Thymus (tissue), 11 donors: Measurements from ENCODE around the gene RAB31. TPM values are rescaled to one million over a fixed set of nuclear protein-coding genes. Genes with fewer than 3 reads are reported as not detected.

ENCODE experiments used
- DNase-seq, 9 donors: peaks; one replicate each; pipeline ENCODE4 v3.0.0-alpha.2; 2013; ENCODE audit warnings: low spot score in 9 of 9, low read depth in 6 of 9, missing footprints in 1 of 9
- H3K27ac ChIP-seq, 2 donors: one replicate each; pipeline ENCODE4 v1.5.1; 2013; ENCODE audit warnings: control low read depth in 1 of 2, low read depth in 1 of 2, low read length in 1 of 2, mild to moderate bottlenecking in 1 of 2, moderate library complexity in 1 of 2
- H3K27me3 ChIP-seq, 2 donors: one replicate each; pipeline ENCODE4 v1.5.1; 2013; ENCODE audit warnings: low read length in 1 of 2; ENCODE audit not compliant: control insufficient read depth in 2 of 2, insufficient read depth in 1 of 2
- H3K36me3 ChIP-seq, 2 donors: one replicate each; pipeline ENCODE4 v1.5.1; 2013; ENCODE audit warnings: low read length in 1 of 2, mild to moderate bottlenecking in 1 of 2, moderate library complexity in 1 of 2; ENCODE audit not compliant: control insufficient read depth in 2 of 2, insufficient read depth in 2 of 2
- H3K4me1 ChIP-seq, 2 donors: one replicate each; pipeline ENCODE4 v1.5.1; 2013; ENCODE audit warnings: low read length in 2 of 2; ENCODE audit not compliant: control insufficient read depth in 2 of 2, insufficient read depth in 2 of 2
- H3K4me3 ChIP-seq, 2 donors: one replicate each; pipeline ENCODE4 v1.5.1; 2013; ENCODE audit warnings: low read length in 2 of 2, control low read depth in 1 of 2, mild to moderate bottlenecking in 1 of 2
- H3K9me3 ChIP-seq, 2 donors: one replicate each; pipeline ENCODE4 v1.5.1; 2013; ENCODE audit warnings: low read length in 1 of 2, mild to moderate bottlenecking in 1 of 2; ENCODE audit not compliant: control insufficient read depth in 2 of 2, insufficient read depth in 1 of 2
- WGBS: extraction: QIAGEN DNeasy Blood & Tissue Kit; methylation state at CpG from one replicate; pipeline ENCODE4 v1.1.7; 2013; 5-methylcytosine and 5-hydroxymethylcytosine counted together
- polyA plus RNA-seq: library from polyadenylated mRNA; stranded (reverse); fragments of 200-250 nt; gene quantifications from one replicate; pipeline ENCODE4 v1.2.3, GENCODE V29; 2013
- total RNA-seq: library from RNA; stranded (reverse); fragments of 120-200 nt; gene quantifications from one replicate; pipeline ENCODE4 v1.2.4, GENCODE V29; 2013
- donor health status: healthy.

Gene RAB31
- total and polyA plus RNA-seq, 2 donors, result 10.1 to 17.8 TPM

GRCh38 chr18:9858642-9859041 is 150.5 kb downstream of the RAB31 start:
- Histone ChIP-seq H3K27ac (no peak overlapping the region), H3K36me3 (no peaks in the 10 kb centered on the region), H3K4me1 (peaks cover 0 to 6% of the 10 kb centered on the region in 2 donors), H3K4me3 (no peak overlapping the region), H3K27me3 (no peaks in the 10 kb centered on the region), H3K9me3 (no peaks in the 10 kb centered on the region)
- DNase-seq, result no peak
- 98% methylated on average over 5 of the region's 5 CpGs for WGBS

DNA sequence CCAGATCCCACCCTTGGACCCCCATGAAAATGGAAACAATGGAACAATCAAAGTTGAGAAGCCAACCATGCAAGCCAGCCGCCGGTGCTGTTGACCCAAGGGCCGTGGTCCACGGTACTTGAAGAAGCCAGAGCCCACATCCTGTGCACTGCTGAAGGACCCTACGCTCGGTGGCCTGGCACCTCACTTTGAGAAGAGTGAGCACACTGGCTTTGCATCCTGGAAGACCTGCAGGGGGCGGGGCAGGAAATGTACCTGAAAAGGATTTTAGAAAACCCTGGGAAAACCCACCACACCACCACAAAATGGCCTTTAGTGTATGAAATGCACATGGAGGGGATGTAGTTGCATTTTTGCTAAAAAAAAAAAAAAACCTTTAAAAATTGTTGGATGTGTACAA is 151.1 kb downstream of the RAB31 start:
- peaks cover 0 to 6% of the 10 kb centered on the region in 2 donors for H3K4me1 ChIP-seq
- no peaks in the 10 kb centered on the region for H3K9me3 ChIP-seq

DNA sequence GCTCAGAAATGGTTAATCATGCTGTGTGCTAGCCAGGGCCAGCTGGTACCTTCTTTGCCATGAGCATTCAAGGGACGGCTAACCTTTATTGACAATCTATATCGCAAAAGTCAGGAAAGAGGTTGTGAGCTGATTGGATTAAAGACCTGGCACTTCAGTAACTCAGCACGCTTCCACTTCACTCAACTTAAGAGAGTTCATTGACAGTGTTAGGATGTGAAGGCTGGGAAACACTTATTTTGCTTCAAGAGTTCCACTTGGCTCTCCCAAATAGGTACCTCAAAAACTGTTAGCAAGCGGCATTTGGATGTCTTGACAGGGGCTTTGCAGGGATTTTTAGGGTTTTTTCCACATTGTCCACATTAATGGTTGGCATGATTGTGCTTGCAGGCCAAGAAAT is 152.6 kb downstream of the RAB31 start:
- no peak for DNase-seq
- H3K27me3 ChIP-seq, result no peaks in the 10 kb centered on the region
- no peak overlapping the region for H3K27ac ChIP-seq
- H3K4me3 ChIP-seq, result no peak overlapping the region
- peaks cover 0 to 6% of the 10 kb centered on the region in 2 donors for H3K4me1 ChIP-seq
- peaks cover 0 to 9% of the 10 kb centered on the region in 2 donors for H3K9me3 ChIP-seq
- WGBS, result 48% methylated on average over 4 of the region's 4 CpGs
- no peaks in the 10 kb centered on the region for H3K36me3 ChIP-seq

More for the DNA sequence above, 151.1 kb downstream of the RAB31 start:
- Histone ChIP-seq H3K4me3 (no peak overlapping the region), H3K27me3 (no peaks in the 10 kb centered on the region), H3K36me3 (no peaks in the 10 kb centered on the region), H3K27ac (no peak overlapping the region)
- no peak for DNase-seq
- 95% methylated on average over 7 of the region's 7 CpGs for WGBS

DNA sequence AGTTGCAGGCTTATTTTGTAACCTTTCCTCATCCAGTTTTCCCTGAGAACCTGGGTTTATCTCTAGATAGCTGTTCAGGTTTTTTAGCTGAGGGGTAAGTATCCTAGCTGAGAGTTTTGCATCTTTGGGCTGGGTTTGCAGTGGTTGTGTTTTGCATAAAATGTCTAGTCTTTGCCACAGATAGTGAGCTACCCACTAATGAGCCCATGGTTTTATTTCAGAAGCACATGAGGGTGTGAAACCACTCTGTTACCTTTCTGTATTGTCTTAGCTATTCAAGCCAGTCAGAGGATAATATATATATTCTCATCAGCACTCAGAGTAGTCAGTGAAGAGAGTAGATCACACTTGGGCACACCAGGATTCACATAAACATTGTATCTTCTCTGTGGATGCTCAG is 153.1 kb downstream of the RAB31 start:
- peaks cover 0 to 11% of the 10 kb centered on the region in 2 donors for H3K9me3 ChIP-seq
- no peak for DNase-seq
- no peaks in the 10 kb centered on the region for H3K36me3 ChIP-seq
- peaks cover 0 to 6% of the 10 kb centered on the region in 2 donors for H3K4me1 ChIP-seq
- no peak overlapping the region for H3K27ac ChIP-seq
- no peak overlapping the region for H3K4me3 ChIP-seq
- H3K27me3 ChIP-seq, result no peaks in the 10 kb centered on the region

DNA sequence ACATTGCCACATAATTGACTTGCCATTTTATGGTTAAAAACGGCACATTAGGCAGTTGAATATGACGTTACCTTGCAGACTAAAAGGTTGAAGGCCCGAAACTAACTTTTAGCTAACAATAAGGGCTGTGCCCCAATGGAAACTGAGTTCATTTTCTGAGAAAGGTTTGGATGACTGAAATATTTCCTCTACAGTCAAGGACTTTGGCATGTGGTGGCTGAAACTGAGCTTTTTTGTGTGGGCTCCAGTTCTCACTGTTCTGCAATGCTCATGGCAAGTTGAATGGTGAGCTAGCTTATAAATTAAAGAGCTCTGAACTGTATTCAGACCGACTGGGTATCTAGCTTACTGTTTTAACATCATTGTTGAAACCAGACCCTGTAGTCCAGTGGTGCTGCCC is 153.8 kb downstream of the RAB31 start:
- Histone ChIP-seq H3K27me3 (no peaks in the 10 kb centered on the region), H3K9me3 (peaks cover 0 to 17% of the 10 kb centered on the region in 2 donors), H3K4me3 (no peak overlapping the region), H3K36me3 (no peaks in the 10 kb centered on the region), H3K27ac (no peak overlapping the region), H3K4me1 (peaks cover 0 to 6% of the 10 kb centered on the region in 2 donors)
- DNase-seq, result no peak
- 96% methylated on average over 4 of the region's 4 CpGs for WGBS

DNA sequence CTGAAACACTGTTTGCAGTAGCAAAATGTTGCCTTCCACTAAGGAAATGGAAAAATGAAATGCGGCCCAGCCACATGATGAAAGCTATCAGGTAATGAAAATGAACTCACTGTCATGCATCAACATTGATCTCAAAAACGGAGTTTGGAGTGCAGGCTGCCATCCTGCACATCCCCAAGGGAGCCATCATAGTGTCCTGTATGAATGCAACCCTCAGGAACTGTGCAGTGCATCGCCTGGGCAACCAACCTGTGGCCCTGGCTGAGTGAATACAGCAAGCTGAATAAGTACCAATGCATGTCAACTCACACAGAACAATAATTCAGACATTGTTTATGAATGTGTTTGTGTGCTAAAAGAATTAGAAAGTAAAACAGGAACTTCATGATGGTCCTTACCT is 154.6 kb downstream of the RAB31 start:
- Histone ChIP-seq H3K4me1 (peaks cover 0 to 5% of the 10 kb centered on the region in 2 donors), H3K36me3 (no peaks in the 10 kb centered on the region), H3K4me3 (no peak overlapping the region), H3K27ac (no peak overlapping the region), H3K9me3 (peaks cover 0 to 17% of the 10 kb centered on the region in 2 donors), H3K27me3 (no peaks in the 10 kb centered on the region)
- 65% methylated on average over 3 of the region's 3 CpGs for WGBS
- DNase-seq, result no peak

DNA sequence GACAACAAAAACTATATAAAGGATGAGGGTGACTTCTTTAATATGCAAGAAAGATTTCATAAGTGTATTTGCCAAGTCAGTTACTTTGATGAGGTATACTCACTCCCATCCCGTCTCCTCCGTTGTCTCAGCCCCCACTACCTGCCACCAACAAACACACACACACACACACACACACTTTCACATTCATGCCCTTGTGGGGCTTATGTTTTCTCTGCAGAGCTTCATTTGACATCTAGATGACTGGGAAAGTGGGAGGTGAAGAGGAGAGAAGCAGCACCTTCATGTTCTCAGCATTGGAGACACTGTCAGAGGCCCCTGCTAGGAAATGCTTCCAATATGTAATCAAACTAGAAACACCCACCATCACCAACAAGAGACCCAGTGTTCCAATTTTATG is 155.2 kb downstream of the RAB31 start:
- Histone ChIP-seq H3K4me3 (no peak overlapping the region), H3K27me3 (no peaks in the 10 kb centered on the region), H3K4me1 (no peaks in the 10 kb centered on the region), H3K27ac (no peak overlapping the region), H3K36me3 (no peaks in the 10 kb centered on the region), H3K9me3 (peaks cover 0 to 17% of the 10 kb centered on the region in 2 donors)
- 88% methylated on average over 2 of the region's 2 CpGs for WGBS
- no peak for DNase-seq

DNA sequence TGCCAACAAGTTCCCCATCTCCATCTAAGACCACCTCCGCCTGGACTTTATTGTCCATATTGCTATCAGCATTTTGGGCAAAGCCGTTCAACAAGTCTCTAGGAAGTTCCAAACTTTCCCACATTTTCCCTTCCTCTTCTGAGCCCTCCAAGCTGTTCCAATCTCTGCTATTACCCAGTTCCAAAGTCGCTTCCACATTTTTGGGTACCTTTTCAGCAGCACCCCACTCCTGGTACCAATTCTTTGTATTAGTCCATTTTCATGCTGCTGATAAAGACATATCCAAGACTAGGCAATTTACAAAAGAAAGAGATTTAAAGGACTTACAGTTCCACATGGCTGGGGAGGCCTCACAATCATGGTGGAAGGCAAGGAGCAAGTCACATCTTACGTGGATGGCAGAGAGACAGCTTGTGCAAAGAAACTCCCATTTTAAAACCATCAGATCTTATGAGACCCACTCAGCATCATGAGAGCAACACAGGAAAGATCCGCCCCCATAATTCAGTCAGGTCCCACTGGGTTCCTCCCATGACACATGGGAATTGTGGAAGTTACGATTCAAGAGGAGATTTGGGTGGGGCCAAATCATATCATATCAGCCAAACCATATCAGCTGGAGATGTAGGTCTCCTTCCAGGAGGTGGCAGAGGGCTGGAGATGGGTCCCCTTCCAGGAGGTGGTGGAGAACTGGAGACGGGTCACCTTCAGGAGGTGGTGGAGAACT is 157.8 kb downstream of the RAB31 start:
- no peak for DNase-seq
- peaks cover 0 to 17% of the 10 kb centered on the region in 2 donors for H3K9me3 ChIP-seq
- WGBS, result 98% methylated on average over 7 of the region's 7 CpGs
- H3K27ac ChIP-seq, result no peak overlapping the region
- H3K4me3 ChIP-seq, result no peak overlapping the region
- peaks cover 0 to 15% of the 10 kb centered on the region in 2 donors for H3K4me1 ChIP-seq
- no peaks in the 10 kb centered on the region for H3K27me3 ChIP-seq
- H3K36me3 ChIP-seq, result no peaks in the 10 kb centered on the region

DNA sequence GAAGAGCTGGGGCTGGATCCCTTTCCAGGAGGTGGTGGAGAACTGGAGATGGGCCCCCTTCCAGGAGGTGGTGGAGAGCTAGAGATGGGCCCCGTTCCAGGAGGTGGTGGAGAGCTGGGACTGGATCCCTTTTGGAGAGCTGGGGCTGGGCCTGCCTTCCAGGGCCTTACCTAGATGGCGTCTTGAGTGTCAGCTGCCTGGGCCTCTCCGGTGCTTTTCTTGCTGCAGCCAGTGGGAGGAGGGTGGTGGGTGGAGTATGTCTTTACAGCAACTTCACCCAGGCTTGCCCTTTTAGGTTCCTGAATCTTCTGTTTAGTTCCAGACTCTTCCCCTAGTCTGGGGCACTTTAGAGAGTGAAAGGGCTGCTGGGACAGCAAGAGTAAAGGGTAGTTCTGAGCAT is 158.5 kb downstream of the RAB31 start:
- no peaks in the 10 kb centered on the region for H3K36me3 ChIP-seq
- peaks cover 0 to 17% of the 10 kb centered on the region in 2 donors for H3K9me3 ChIP-seq
- H3K4me3 ChIP-seq, result no peak overlapping the region
- peaks cover 0 to 15% of the 10 kb centered on the region in 2 donors for H3K4me1 ChIP-seq
- no peak for DNase-seq
- 97% methylated on average over 3 of the region's 3 CpGs for WGBS
- no peak overlapping the region for H3K27ac ChIP-seq
- no peaks in the 10 kb centered on the region for H3K27me3 ChIP-seq
